Loucy (cell line): ENCODE measurements around the gene ADCY5.

Source experiments
- H2AFZ ChIP-seq: fragments of 200-600 bp; sonication (generic); 2 replicates; pipeline ENCODE4 v1.6.0; 2016; ENCODE audit warnings: antibody characterized with exemption, mild to moderate bottlenecking, low read length, moderate library complexity
- H3F3A ChIP-seq: fragments of 200-600 bp; 2 replicates; pipeline ENCODE4 v1.6.0; 2016; ENCODE audit warnings: antibody characterized with exemption, low read depth, mild to moderate bottlenecking
- H3K27me3 ChIP-seq: fragments of 200-600 bp; sonication (generic); 2 replicates; pipeline ENCODE4 v1.6.1; 2014; ENCODE audit warnings: low read length, mild to moderate bottlenecking; ENCODE audit not compliant: insufficient read depth, poor library complexity, severe bottlenecking
- H3K36me3 ChIP-seq: fragments of 200-600 bp; sonication (generic); 2 replicates; pipeline ENCODE4 v1.6.1; 2016; ENCODE audit warnings: low read length; ENCODE audit not compliant: insufficient read depth
- H3K4me1 ChIP-seq: fragments of 200-600 bp; sonication (generic); 2 replicates; pipeline ENCODE4 v1.5.1; 2014; ENCODE audit warnings: low read length, mild to moderate bottlenecking; ENCODE audit not compliant: insufficient read depth, poor library complexity, severe bottlenecking
- H3K4me2 ChIP-seq: fragments of 200-600 bp; sonication (generic); 2 replicates; pipeline ENCODE4 v1.6.0; 2014; ENCODE audit warnings: antibody characterized with exemption, low read length, low read depth, mild to moderate bottlenecking; ENCODE audit not compliant: poor library complexity, severe bottlenecking
- H3K4me3 ChIP-seq: fragments of 200-600 bp; sonication (generic); 2 replicates; pipeline ENCODE4 v1.5.1; 2014; ENCODE audit warnings: low read length, mild to moderate bottlenecking, mixed read lengths; ENCODE audit not compliant: poor library complexity, severe bottlenecking
- H3K79me2 ChIP-seq: fragments of 200-600 bp; sonication (generic); 2 replicates; pipeline ENCODE4 v1.6.1; 2014; ENCODE audit warnings: low read length; ENCODE audit not compliant: insufficient read depth
- H3K9ac ChIP-seq: fragments of 200-600 bp; sonication (generic); 2 replicates; pipeline ENCODE4 v1.6.0; 2014; ENCODE audit warnings: mild to moderate bottlenecking, low read depth, low read length, moderate library complexity; ENCODE audit not compliant: poor library complexity, severe bottlenecking
- H3K9me2 ChIP-seq: fragments of 200-600 bp; sonication (generic); replicated peaks from 2 replicates; pipeline ENCODE4 v1.6.1; 2016; ENCODE audit warnings: low read depth, low read length, mixed read lengths
- H3K9me3 ChIP-seq: fragments of 200-600 bp; sonication (generic); 2 replicates; pipeline ENCODE4 v1.6.1; 2014; ENCODE audit warnings: mild to moderate bottlenecking, antibody characterized with exemption, low read length, low read depth; ENCODE audit not compliant: insufficient read depth
- H4K20me1 ChIP-seq: fragments of 200-600 bp; sonication (generic); 2 replicates; pipeline ENCODE4 v1.6.0; 2014; ENCODE audit warnings: antibody characterized with exemption, low read length, mild to moderate bottlenecking; ENCODE audit not compliant: insufficient read depth, poor library complexity, severe bottlenecking
- CTCF ChIP-seq: fragments of 200-600 bp; sonication (generic); conservative IDR thresholded peaks from 2 replicates; pipeline ENCODE4 v1.5.1; 2014; ENCODE audit warnings: mild to moderate bottlenecking, antibody characterized with exemption, low read length
- EZH2phosphoT487 ChIP-seq: fragments of 200-600 bp; IDR thresholded peaks from 2 replicates; pipeline ENCODE4 v1.6.1; 2018; ENCODE audit warnings: antibody characterized with exemption, mild to moderate bottlenecking, moderate library complexity, borderline replicate concordance

The ADCY5 gene

DNA sequence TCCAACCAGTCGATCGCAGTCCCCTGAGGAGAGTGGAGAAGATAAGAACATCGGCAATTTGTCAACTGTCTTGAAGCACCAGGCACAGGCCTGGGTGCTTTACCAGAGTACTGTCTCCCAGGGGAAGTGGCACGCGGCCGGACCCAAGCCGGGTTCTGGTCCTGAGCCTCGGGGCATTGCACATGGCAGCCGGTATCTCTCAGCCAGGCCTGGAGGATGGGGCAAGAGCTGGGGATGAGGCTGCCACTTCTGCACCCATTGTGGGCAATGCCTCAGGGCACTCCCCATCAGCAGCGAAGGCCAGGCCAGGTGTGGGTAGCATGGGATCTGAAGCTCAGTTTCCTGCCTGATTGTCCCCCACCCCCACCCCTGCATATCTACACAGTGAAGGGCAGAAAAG is 77.5 kb downstream of the ADCY5 start:
- Histone ChIP-seq H3K4me3 (no peak overlapping the region), H3K9ac (no peak overlapping the region), H4K20me1 (no peaks in the 10 kb centered on the region), H3K4me2 (no peak overlapping the region), H3K27me3 (no peaks in the 10 kb centered on the region), H3K79me2 (no peaks in the 10 kb centered on the region), H3K4me1 (no peaks in the 10 kb centered on the region), H3K36me3 (no peaks in the 10 kb centered on the region), H3K9me3 (no peaks in the 10 kb centered on the region), H3K9me2 (no peaks in the 10 kb centered on the region), H2AFZ (no peak overlapping the region), H3F3A (no peaks in the 10 kb centered on the region)
- TF ChIP-seq EZH2phosphoT487 (no peak), CTCF (no peak)

GRCh38 chr3:123370819-123371218 is 78.1 kb downstream of the ADCY5 start:
- no peaks in the 10 kb centered on the region for H3K27me3 ChIP-seq
- no peaks in the 10 kb centered on the region for H3K4me1 ChIP-seq
- no peaks in the 10 kb centered on the region for H3K36me3 ChIP-seq
- H2AFZ ChIP-seq: no peak overlapping the region
- H3K79me2 ChIP-seq: no peaks in the 10 kb centered on the region
- no peaks in the 10 kb centered on the region for H4K20me1 ChIP-seq
- H3K9ac ChIP-seq: no peak overlapping the region
- TF ChIP-seq CTCF (no peak), EZH2phosphoT487 (no peak)
- H3F3A ChIP-seq: no peaks in the 10 kb centered on the region
- H3K9me3 ChIP-seq: no peaks in the 10 kb centered on the region
- no peak overlapping the region for H3K4me2 ChIP-seq
- no peak overlapping the region for H3K4me3 ChIP-seq
- H3K9me2 ChIP-seq: no peaks in the 10 kb centered on the region

GRCh38 chr3:123369085-123369484 is 79.8 kb downstream of the ADCY5 start:
- no peaks in the 10 kb centered on the region for H3K4me1 ChIP-seq
- H3K79me2 ChIP-seq: no peaks in the 10 kb centered on the region
- H3K9me2 ChIP-seq: no peaks in the 10 kb centered on the region
- TF ChIP-seq EZH2phosphoT487 (no peak), CTCF (no peak)
- no peaks in the 10 kb centered on the region for H3K9me3 ChIP-seq
- no peaks in the 10 kb centered on the region for H3F3A ChIP-seq
- no peak overlapping the region for H3K4me2 ChIP-seq
- H4K20me1 ChIP-seq: no peaks in the 10 kb centered on the region
- no peak overlapping the region for H3K9ac ChIP-seq
- no peaks in the 10 kb centered on the region for H3K27me3 ChIP-seq
- no peaks in the 10 kb centered on the region for H3K36me3 ChIP-seq
- H3K4me3 ChIP-seq: no peak overlapping the region
- H2AFZ ChIP-seq: no peak overlapping the region
